NT2/D1 (cell line): ENCODE measurements around the gene SMCO3.

Experiments
- SUZ12 ChIP-seq: IDR thresholded peaks from 2 replicates; pipeline ENCODE4 v1.6.1; 2011; ENCODE audit not compliant: insufficient read length, insufficient read depth; ENCODE audit errors: extremely low read depth
- YY1 ChIP-seq: IDR thresholded peaks from 2 replicates; pipeline ENCODE4 v1.6.1; 2011; ENCODE audit not compliant: insufficient read length, insufficient read depth

DNA sequence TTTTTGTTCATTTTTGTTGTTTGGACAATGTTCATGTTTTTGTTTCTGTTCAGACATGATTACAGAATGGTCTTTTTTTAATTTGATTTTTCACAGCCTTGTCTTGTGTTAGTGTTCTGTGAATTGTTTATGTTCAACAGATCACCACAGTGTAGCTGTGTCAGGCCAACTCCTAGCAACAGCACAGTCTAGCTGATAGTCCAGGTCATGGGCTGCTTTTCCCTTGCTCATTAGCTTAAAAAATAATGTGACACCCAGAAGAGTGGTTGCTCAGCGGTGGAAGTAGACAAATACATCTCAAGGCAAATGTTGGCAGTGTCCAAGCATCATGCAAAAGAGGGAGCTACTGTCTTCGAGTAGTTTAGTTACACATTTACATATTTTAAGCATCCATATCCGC lies 33.1 kb downstream of the SMCO3 start:
- TF ChIP-seq SUZ12 (no peak), YY1 (no peak)
